ENCODE data around the gene ZNF593. TPM values are rescaled to one million over a fixed set of nuclear protein-coding genes. Genes with fewer than 3 reads are reported as not detected.

Gene ZNF593
- total and polyA plus RNA-seq, 2 experiments from 2014 or later: 26.2 to 108 TPM

DNA sequence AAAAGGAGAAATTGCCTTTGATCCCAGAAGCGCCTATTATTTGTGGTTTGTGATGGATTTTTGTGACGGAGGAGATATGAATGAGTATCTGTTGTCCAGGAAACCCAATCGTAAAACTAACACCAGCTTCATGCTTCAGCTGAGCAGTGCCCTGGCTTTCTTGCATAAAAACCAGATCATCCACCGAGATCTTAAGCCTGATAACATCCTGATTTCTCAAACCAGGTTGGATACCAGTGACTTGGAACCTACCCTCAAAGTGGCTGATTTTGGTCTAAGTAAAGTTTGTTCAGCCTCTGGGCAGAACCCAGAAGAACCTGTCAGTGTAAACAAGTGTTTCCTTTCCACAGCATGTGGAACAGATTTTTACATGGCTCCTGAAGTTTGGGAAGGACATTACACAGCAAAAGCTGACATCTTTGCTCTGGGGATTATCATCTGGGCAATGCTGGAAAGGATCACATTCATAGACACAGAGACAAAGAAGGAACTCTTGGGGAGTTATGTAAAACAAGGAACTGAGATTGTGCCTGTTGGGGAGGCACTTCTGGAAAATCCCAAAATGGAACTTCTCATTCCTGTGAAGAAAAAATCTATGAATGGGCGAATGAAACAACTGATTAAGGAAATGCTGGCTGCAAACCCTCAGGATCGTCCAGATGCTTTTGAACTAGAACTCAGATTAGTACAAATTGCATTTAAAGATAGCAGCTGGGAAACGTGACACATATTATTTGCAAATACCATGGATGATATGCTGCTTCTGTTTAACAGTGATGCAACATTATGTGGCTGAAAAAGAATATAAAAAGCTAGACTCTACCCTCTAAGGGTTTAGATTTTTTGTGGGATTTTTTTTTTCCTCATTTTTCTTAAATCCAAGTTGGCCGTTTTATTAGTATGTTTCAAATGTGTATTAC, 47.6 kb upstream of the ZNF593 start:
- Mint-ChIP-seq H3K27me3 (ENCODE audit: insufficient read depth, low read depth, poor library complexity) (no peaks in the 10 kb centered on the region), H3K36me3 (ENCODE audit: low read depth) (peaks cover 9% of the 10 kb centered on the region; the same call in 1 of the 3 replicates), H3K4me3 (no peak overlapping the region), H3K9me3 (no peaks in the 10 kb centered on the region), H3K27ac (no peak overlapping the region), H3K4me1 (peaks cover 7% of the 10 kb centered on the region; the same call in 2 of the 3 replicates)
- Histone ChIP-seq H3K79me2 (replicated peaks; ENCODE audit: insufficient read depth) (no peaks in the 10 kb centered on the region), H3K4me2 (no peak overlapping the region), H3K27me3 (ENCODE audit: insufficient read depth) (no peaks in the 10 kb centered on the region), H3K4me3 (no peak overlapping the region), H3K36me3 (ENCODE audit: insufficient read depth) (no peaks in the 10 kb centered on the region), H3F3A (replicated peaks; ENCODE audit: low read depth) (no peaks in the 10 kb centered on the region), H3K4me1 (ENCODE audit: insufficient read depth) (no peaks in the 10 kb centered on the region), H3K27ac (ENCODE audit: low read depth) (no peak overlapping the region), H4K20me1 (replicated peaks; ENCODE audit: insufficient read depth) (no peaks in the 10 kb centered on the region; the same call in none of the 2 replicates), H2AFZ (no peak overlapping the region), H3K9me2 (ENCODE audit: insufficient read depth) (no peaks in the 10 kb centered on the region)
- DNase-seq (ENCODE audit: low spot score) (no peak), ATAC-seq (no peak)
- TF ChIP-seq NANOG (IDR thresholded peaks at IDR 0.05; ENCODE audit: borderline replicate concordance) (no peak), JUNB (IDR thresholded peaks at IDR 0.05; ENCODE audit: unreplicated experiment) (no peak), EZH2phosphoT487 (IDR thresholded peaks at IDR 0.05; ENCODE audit: unreplicated experiment) (no peak), EZH2 (IDR thresholded peaks at IDR 0.05; ENCODE audit: low read depth, unreplicated experiment) (no peak), ZNF331 (CRISPR knock-in tag; IDR thresholded peaks at IDR 0.05; ENCODE audit: low read depth) (no peak), ZNF114 (CRISPR knock-in tag; IDR thresholded peaks at IDR 0.05) (no peak), CREB1 (CRISPR knock-in tag; IDR thresholded peaks at IDR 0.05; ENCODE audit: low read depth) (no peak), STAT1 (IDR thresholded peaks at IDR 0.05; ENCODE audit: unreplicated experiment) (no peak), POLR2AphosphoS5 (IDR thresholded peaks at IDR 0.05; ENCODE audit: low read depth) (no peak)
- TF ChIP-seq, protein P1, sequence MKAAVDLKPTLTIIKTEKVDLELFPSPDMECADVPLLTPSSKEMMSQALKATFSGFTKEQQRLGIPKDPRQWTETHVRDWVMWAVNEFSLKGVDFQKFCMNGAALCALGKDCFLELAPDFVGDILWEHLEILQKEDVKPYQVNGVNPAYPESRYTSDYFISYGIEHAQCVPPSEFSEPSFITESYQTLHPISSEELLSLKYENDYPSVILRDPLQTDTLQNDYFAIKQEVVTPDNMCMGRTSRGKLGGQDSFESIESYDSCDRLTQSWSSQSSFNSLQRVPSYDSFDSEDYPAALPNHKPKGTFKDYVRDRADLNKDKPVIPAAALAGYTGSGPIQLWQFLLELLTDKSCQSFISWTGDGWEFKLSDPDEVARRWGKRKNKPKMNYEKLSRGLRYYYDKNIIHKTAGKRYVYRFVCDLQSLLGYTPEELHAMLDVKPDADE (IDR thresholded peaks at IDR 0.05): no peak
- TF ChIP-seq, protein P2, sequence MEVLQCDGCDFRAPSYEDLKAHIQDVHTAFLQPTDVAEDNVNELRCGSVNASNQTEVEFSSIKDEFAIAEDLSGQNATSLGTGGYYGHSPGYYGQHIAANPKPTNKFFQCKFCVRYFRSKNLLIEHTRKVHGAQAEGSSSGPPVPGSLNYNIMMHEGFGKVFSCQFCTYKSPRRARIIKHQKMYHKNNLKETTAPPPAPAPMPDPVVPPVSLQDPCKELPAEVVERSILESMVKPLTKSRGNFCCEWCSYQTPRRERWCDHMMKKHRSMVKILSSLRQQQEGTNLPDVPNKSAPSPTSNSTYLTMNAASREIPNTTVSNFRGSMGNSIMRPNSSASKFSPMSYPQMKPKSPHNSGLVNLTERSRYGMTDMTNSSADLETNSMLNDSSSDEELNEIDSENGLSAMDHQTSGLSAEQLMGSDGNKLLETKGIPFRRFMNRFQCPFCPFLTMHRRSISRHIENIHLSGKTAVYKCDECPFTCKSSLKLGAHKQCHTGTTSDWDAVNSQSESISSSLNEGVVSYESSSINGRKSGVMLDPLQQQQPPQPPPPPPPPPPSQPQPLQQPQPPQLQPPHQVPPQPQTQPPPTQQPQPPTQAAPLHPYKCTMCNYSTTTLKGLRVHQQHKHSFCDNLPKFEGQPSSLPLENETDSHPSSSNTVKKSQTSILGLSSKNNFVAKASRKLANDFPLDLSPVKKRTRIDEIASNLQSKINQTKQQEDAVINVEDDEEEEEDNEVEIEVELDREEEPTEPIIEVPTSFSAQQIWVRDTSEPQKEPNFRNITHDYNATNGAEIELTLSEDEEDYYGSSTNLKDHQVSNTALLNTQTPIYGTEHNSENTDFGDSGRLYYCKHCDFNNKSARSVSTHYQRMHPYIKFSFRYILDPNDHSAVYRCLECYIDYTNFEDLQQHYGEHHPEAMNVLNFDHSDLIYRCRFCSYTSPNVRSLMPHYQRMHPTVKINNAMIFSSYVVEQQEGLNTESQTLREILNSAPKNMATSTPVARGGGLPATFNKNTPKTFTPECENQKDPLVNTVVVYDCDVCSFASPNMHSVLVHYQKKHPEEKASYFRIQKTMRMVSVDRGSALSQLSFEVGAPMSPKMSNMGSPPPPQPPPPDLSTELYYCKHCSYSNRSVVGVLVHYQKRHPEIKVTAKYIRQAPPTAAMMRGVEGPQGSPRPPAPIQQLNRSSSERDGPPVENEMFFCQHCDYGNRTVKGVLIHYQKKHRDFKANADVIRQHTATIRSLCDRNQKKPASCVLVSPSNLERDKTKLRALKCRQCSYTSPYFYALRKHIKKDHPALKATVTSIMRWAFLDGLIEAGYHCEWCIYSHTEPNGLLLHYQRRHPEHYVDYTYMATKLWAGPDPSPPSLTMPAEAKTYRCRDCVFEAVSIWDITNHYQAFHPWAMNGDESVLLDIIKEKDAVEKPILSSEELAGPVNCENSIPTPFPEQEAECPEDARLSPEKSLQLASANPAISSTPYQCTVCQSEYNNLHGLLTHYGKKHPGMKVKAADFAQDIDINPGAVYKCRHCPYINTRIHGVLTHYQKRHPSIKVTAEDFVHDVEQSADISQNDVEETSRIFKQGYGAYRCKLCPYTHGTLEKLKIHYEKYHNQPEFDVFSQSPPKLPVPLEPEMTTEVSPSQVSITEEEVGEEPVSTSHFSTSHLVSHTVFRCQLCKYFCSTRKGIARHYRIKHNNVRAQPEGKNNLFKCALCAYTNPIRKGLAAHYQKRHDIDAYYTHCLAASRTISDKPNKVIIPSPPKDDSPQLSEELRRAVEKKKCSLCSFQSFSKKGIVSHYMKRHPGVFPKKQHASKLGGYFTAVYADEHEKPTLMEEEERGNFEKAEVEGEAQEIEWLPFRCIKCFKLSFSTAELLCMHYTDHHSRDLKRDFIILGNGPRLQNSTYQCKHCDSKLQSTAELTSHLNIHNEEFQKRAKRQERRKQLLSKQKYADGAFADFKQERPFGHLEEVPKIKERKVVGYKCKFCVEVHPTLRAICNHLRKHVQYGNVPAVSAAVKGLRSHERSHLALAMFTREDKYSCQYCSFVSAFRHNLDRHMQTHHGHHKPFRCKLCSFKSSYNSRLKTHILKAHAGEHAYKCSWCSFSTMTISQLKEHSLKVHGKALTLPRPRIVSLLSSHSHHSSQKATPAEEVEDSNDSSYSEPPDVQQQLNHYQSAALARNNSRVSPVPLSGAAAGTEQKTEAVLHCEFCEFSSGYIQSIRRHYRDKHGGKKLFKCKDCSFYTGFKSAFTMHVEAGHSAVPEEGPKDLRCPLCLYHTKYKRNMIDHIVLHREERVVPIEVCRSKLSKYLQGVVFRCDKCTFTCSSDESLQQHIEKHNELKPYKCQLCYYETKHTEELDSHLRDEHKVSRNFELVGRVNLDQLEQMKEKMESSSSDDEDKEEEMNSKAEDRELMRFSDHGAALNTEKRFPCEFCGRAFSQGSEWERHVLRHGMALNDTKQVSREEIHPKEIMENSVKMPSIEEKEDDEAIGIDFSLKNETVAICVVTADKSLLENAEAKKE (CRISPR knock-in tag; IDR thresholded peaks at IDR 0.05): no peak
- TF ChIP-seq, protein P3, sequence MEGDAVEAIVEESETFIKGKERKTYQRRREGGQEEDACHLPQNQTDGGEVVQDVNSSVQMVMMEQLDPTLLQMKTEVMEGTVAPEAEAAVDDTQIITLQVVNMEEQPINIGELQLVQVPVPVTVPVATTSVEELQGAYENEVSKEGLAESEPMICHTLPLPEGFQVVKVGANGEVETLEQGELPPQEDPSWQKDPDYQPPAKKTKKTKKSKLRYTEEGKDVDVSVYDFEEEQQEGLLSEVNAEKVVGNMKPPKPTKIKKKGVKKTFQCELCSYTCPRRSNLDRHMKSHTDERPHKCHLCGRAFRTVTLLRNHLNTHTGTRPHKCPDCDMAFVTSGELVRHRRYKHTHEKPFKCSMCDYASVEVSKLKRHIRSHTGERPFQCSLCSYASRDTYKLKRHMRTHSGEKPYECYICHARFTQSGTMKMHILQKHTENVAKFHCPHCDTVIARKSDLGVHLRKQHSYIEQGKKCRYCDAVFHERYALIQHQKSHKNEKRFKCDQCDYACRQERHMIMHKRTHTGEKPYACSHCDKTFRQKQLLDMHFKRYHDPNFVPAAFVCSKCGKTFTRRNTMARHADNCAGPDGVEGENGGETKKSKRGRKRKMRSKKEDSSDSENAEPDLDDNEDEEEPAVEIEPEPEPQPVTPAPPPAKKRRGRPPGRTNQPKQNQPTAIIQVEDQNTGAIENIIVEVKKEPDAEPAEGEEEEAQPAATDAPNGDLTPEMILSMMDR (conservative IDR thresholded peaks at IDR 0.05; ENCODE audit: low read depth in 2 of 2): no peak
